GM12865 (cell line): ENCODE data around the gene LSM7.

Experiments used
- DNase-seq: peaks from one replicate; pipeline ENCODE4 v3.0.0; 2010; ENCODE audit warnings: low read depth
- H3K4me3 ChIP-seq: 2 replicates; pipeline ENCODE4 v1.5.1; 2011; ENCODE audit warnings: mild to moderate bottlenecking, low read depth, low read length, control low read depth
- TF ChIP-seq, protein P1 (sequence below): IDR thresholded peaks from 2 replicates; pipeline ENCODE4 v1.5.1; 2011; ENCODE audit warnings: low read length, control low read depth, low read depth, inconsistent platforms; ENCODE audit not compliant: insufficient read depth; ENCODE audit errors: missing control alignments

Gene LSM7

DNA sequence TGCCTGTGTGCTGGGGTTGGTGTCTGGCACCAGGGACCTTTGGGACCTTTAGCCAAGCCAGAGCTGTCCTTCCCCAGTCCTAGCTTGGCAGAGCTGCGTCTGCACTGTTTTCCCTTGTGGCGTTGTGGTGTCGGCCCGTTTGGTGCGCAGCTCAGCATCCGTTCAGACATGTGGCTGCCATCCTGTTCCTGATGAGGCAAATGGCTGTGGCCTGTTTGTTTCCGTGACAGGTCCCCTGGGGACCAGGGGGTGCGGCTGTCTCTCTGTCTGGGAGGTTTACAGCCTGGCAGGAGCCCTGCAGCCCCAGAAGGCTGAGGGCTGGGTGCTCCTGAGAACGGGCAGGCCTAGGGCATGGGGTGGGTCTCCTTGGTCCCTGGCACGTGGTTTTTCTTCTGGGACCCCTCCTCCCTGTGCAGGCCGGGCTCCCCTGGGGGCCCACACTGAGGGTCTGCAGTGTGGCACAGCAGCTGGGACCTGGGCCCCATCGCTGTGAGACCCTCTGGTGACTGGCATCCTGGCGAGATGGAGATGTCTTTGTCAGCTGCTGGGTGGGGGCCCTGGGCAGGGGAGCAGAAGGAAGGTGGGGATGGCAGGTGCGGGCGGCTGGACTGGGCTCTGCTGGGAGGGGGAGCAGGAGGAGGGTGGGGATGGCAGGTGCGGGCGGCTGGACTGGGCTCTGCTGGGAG is 4.1 kb upstream of the LSM7 start:
- DNase-seq = peak; percentile 89
- TF ChIP-seq, protein P1, sequence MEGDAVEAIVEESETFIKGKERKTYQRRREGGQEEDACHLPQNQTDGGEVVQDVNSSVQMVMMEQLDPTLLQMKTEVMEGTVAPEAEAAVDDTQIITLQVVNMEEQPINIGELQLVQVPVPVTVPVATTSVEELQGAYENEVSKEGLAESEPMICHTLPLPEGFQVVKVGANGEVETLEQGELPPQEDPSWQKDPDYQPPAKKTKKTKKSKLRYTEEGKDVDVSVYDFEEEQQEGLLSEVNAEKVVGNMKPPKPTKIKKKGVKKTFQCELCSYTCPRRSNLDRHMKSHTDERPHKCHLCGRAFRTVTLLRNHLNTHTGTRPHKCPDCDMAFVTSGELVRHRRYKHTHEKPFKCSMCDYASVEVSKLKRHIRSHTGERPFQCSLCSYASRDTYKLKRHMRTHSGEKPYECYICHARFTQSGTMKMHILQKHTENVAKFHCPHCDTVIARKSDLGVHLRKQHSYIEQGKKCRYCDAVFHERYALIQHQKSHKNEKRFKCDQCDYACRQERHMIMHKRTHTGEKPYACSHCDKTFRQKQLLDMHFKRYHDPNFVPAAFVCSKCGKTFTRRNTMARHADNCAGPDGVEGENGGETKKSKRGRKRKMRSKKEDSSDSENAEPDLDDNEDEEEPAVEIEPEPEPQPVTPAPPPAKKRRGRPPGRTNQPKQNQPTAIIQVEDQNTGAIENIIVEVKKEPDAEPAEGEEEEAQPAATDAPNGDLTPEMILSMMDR = no peak
- H3K4me3 ChIP-seq = peak overlapping the region; percentile 41

DNA sequence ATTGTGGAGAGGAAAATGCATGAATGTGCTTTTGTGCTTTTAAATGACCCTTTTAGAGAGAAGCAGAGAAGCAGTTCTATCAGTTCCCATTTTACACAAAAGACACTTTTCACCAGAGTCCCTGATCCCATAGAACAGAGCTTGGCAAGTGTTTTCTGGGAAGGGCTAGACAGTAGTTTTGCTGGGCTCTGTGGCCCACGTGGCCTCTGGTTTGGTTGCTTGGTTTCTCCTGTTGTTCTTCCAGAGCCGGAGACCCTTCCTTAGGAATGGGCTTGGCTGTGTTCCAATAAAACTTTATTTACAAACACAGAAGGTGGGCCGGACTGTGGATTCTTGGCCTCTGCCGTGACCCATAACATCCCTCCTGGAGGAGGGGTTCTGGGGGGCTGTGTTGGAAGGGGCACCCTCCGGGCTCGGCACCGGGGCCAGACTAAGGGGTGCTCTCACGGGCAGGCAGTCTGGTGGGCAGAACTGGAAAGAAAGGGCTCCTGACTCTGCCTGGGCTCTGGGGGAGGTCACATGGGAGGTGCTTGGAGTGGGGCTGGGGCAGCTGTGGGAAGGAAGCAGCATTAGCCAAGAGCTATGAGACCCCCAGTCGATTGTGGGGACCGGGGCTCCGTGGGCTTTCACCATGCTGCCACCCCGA is 3.3 kb upstream of the LSM7 start:
- H3K4me3 ChIP-seq = peak overlapping the region; percentile 41
- TF ChIP-seq, protein P1 = no peak
- no peak for DNase-seq

DNA sequence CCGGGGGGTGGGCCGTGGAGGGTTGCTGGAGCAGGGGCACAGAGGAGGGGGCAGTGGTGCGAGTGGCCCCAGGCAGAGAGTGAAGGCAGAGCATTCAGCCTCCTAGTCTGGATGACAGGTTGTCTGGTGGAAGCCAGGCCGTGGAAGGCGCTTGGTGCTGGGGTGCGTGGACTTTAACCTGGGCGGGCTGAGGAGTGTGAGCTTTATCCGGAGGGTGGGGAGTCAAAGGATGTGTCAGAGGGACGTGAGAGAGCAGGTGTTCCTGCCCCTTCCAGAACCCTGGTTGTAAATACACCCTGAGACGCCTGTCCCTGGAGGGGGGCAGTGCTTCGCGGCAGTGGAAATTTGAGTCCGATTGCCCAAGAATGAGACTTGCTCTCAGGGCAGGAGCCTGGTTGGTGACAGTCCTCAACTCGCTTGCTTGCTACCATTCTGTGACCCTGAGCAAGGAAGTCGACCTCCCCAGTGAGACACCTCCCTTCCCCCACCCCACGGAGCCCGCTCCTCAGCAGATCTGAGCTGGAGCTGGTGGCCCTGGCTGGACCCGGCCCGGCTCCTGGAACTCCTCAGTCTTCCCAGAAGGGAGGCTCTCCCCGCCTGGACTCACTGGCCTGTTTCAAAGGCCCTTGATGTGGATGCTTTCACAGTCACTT is 2.4 kb upstream of the LSM7 start:
- no peak overlapping the region for H3K4me3 ChIP-seq
- no peak for DNase-seq
- TF ChIP-seq, protein P1 = no peak

DNA sequence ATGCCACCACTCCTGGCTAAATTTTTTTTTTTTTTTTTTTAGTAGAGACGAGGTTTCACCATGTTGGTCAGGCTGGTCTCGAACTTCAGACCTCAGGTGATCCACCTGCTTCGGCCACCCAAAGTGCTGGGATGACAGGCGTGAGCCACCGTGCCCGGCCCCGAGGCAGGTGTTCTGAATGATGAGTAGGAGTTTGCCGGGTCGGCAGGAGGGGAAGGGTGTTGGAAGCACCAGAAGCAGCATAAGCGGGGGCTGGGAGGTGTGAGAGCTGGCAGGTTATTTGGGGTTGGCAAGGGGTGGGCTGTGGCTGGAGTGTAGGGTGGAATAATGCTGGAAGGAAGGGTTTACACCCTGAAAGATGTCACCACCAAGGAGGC is 1.9 kb upstream of the LSM7 start:
- DNase-seq = no peak
- TF ChIP-seq, protein P1 = no peak
- H3K4me3 ChIP-seq = no peak overlapping the region

DNA sequence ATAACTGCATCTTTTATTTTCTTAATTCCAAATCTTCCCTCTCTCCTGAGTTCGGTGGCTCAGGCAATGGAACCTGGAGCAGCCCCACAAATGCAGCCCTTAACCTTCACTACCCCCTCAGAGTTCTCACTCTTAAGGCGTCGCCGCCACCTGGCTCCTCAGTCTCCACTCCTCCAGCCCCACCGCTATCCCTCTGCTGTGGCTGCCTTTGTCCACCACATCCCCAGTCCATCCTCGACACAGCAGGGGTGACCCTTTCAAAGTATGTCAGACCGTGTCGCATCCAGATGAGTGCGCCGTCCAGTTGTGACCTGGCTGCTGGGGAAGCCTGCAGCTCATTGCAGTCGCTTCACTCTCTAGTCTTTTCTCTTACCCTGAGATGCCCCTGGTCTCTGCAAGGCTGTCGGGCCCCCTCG is 1.1 kb upstream of the LSM7 start:
- DNase-seq = no peak
- H3K4me3 ChIP-seq = peak overlapping the region; percentile 89
- TF ChIP-seq, protein P1 = no peak

DNA sequence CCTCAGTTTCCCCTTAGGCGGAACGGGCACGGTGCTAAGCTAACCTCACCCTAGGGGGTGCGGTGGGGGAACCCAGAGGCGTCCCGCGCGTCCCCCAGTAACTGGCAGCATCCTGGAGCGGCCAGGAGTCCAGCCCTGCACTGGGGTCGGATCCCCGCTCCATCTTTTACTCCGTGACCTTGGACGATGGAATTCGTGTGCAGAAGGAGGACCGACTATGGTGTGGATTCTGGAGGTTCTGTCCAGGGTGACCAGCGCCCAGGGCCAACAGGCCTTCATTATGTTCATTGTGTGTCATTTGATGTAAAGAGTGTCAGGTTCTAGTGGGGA is 728 bp upstream of the LSM7 start:
- H3K4me3 ChIP-seq = peak overlapping the region; percentile 89
- TF ChIP-seq, protein P1 = no peak
- DNase-seq = no peak
